Measurements from ENCODE around the gene ADAMTS13. TPM values are rescaled to one million over a fixed set of nuclear protein-coding genes. Genes with fewer than 3 reads are reported as not detected.

ADAMTS13 gene
- total and polyA plus RNA-seq, 8 donors = 1.2 to 11.1 (median 7.5) TPM

DNA sequence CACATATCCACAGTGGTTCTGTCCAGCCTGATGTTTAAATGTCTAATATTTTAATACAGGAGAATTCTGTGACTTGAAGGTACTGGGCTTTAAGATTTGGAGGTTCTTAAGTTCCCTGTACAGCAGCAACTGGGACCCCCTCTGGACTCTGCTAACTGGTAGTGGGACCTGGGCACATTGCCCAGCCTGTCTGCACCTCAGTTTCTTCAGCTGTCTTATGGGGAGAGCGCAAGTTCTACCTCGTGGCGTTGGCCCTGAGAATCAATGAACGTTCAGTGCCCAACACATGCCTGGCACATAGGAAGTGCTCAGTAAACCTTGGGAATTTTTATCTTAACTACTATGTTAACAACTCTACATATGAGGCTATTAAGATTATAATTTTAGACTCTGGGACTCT, 55.3 kb downstream of the ADAMTS13 start:
- intact Hi-C loops (cut with DNase I) = no loop called here
- no peak for DNase-seq

DNA sequence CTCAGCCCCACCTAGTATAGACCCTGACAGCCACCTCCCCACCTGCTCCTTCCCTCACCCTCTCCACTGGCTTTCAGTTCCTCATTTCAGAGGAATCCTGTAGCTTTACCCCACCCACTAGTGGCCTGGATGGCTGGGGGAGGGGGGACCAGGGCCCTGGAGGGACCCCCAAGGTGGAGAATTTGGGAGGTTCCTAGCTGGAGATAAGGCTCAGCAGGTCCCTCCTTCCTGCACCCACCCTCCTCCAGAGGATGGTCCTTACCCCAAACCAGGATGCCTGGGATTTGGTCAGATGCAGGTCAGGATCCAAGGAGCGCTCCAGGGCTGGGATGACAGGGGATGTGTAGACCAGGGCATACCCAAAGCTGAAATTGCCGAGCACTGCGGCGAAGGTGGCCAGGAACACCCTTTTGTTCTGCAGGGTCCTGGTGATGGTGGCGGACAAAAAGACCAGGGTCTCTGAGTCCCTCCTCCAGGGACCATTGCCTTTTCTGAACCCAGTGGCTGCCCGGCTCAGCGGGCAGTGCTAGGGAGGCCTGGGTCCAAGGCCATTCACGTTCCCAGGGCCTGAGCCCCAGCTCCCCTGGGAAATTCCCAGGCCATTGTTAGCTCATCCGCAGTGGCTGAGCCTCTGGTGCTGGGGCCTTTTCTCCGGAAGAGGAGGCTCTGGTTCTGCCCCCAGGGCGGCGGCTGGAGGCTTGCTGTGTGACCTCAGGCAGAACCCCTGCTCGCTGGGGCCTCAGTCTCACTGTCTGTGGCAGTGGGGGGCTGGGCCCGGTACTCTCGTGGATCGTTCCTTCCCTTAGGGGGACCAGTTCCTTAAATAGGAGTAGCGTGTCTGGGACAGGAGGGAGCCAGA, 56.1 kb downstream of the ADAMTS13 start:
- peak in 1 of 4 donors; percentile 81 for DNase-seq
- peaks cover 0 to 30% of the 10 kb centered on the region in 2 donors for H3K36me3 ChIP-seq
- TF ChIP-seq, protein P1, sequence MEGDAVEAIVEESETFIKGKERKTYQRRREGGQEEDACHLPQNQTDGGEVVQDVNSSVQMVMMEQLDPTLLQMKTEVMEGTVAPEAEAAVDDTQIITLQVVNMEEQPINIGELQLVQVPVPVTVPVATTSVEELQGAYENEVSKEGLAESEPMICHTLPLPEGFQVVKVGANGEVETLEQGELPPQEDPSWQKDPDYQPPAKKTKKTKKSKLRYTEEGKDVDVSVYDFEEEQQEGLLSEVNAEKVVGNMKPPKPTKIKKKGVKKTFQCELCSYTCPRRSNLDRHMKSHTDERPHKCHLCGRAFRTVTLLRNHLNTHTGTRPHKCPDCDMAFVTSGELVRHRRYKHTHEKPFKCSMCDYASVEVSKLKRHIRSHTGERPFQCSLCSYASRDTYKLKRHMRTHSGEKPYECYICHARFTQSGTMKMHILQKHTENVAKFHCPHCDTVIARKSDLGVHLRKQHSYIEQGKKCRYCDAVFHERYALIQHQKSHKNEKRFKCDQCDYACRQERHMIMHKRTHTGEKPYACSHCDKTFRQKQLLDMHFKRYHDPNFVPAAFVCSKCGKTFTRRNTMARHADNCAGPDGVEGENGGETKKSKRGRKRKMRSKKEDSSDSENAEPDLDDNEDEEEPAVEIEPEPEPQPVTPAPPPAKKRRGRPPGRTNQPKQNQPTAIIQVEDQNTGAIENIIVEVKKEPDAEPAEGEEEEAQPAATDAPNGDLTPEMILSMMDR (IDR thresholded peaks at IDR 0.05) = no peak
- H3K27me3 ChIP-seq = peaks cover 0 to 22% of the 10 kb centered on the region in 2 donors
- intact Hi-C loops (cut with DNase I) = no loop called here
- H3K27ac ChIP-seq = peak overlapping the region; percentile 71 to 78
- peak overlapping the region; percentile 61 to 70 for H3K4me3 ChIP-seq
- no peaks in the 10 kb centered on the region for H3K9me3 ChIP-seq
- peak; percentile 17 for ATAC-seq
- H3K4me1 ChIP-seq = peaks cover 9 to 64% of the 10 kb centered on the region in 2 donors

More for the DNA sequence above, 55.3 kb downstream of the ADAMTS13 start:
- peak overlapping the region in 1 of 2 donors; percentile 70 for H3K4me3 ChIP-seq
- no peak overlapping the region for H3K27ac ChIP-seq
- H3K4me1 ChIP-seq = peaks cover 9 to 69% of the 10 kb centered on the region in 2 donors
- peaks cover 0 to 37% of the 10 kb centered on the region in 2 donors for H3K36me3 ChIP-seq
- no peaks in the 10 kb centered on the region for H3K9me3 ChIP-seq
- ATAC-seq = no peak
- H3K27me3 ChIP-seq = peaks cover 0 to 22% of the 10 kb centered on the region in 2 donors
- TF ChIP-seq, protein P1 (IDR thresholded peaks at IDR 0.05) = no peak

DNA sequence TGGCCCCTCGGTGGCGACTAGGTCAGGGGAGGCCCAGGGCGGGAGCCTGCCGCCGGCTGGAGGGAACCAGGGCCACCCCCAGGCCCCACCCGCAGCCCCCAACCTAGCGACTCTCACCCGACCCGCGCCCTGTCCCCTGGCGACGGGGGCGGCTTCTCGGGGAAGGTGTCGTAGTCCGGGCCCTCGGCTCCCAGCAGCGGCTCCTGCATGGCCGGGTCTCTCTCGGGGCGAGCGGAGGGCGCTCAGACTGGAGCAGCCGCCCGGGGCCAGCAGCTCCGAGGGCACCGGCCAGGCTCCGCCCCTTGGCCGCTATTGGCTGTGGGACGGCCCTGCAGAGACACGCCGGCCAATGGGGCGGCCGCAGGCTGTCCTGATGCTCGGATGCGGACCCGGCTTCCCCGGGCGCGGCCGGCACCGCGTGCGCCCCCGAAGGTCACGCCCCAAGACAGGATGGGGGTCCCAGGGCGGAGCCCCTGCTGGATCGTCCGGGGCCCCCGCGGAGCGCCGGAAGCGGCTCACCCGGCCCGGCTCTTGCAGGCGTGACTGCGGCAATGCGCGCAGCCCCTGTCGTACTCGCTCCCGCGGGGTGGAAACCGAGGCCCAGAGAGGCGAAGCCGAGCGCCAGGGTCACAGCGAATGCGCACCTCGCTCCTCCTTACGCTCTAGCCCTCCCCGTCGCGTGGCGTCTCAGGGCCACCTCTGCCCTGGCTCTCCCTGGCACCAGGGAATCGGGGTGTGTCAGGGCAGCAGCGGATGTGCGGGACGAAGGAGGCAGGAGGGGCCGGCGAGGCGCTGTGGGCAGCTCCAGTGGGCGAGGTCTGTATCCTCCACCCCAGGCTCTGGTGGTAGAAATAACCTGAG, 56.9 kb downstream of the ADAMTS13 start, which contains the start of gene SLC2A6:
TSS of gene SLC2A6 (minus strand) at position 249 of the 861 bp plus-strand sequence. CDS start at position 209, 40 bp downstream.
- peaks cover 0 to 21% of the 10 kb centered on the region in 2 donors for H3K36me3 ChIP-seq
- H3K27ac ChIP-seq = peak within 1 kb of the TSS; percentile 71 to 78
- DNase-seq (peak in 3 of 4 donors; percentile 84 to 98 (median 87)), ATAC-seq (peak; percentile 99)
- H3K27me3 ChIP-seq = peaks cover 0 to 22% of the 10 kb centered on the region in 2 donors
- H3K4me3 ChIP-seq = peak within 1 kb of the TSS; percentile 61 to 70
- TF ChIP-seq, protein P1 (IDR thresholded peaks at IDR 0.05) = no peak
- H3K9me3 ChIP-seq = no peaks in the 10 kb centered on the region
- H3K4me1 ChIP-seq = peaks cover 9 to 59% of the 10 kb centered on the region in 2 donors
- intact Hi-C loops (cut with DNase I) = no loop called here

DNA sequence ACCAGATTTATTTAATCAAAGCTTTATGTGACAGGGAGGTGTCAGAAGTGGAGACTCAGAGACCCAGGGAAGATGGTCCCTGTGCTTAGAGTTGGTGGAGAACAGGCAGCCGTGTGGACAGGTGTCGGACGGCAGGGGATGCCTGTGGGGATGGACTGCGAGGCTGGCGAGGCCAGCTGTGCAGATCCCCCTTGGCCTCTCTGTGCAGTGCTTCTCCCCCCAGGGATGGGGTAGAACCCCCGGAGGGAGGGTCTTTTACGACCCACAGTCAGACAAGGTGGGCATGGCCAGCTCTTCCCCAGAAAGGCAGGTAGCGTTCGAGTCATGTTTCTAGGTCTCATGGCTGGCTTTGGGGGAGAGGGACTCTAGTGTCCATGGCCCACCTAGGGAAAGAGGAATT, 61.4 kb downstream of the ADAMTS13 start:
- H3K4me1 ChIP-seq = peaks cover 2 to 20% of the 10 kb centered on the region in 2 donors
- intact Hi-C loops (cut with DNase I) = loop anchor here in 1 of 2 donors (10.0 kb wide), 2 partner anchors 79 to 299 kb away; no protein-coding TSS in a partner anchor
- no peaks in the 10 kb centered on the region for H3K36me3 ChIP-seq
- ATAC-seq = no peak
- H3K27me3 ChIP-seq = peaks cover 0 to 23% of the 10 kb centered on the region in 2 donors
- no peaks in the 10 kb centered on the region for H3K9me3 ChIP-seq
- H3K4me3 ChIP-seq = no peak overlapping the region
- peak in 1 of 4 donors; percentile 60 for DNase-seq
- H3K27ac ChIP-seq = no peak overlapping the region
- TF ChIP-seq, protein P1 (IDR thresholded peaks at IDR 0.05) = no peak
